ENCODE data around the gene CARD9.

The CARD9 gene

DNA sequence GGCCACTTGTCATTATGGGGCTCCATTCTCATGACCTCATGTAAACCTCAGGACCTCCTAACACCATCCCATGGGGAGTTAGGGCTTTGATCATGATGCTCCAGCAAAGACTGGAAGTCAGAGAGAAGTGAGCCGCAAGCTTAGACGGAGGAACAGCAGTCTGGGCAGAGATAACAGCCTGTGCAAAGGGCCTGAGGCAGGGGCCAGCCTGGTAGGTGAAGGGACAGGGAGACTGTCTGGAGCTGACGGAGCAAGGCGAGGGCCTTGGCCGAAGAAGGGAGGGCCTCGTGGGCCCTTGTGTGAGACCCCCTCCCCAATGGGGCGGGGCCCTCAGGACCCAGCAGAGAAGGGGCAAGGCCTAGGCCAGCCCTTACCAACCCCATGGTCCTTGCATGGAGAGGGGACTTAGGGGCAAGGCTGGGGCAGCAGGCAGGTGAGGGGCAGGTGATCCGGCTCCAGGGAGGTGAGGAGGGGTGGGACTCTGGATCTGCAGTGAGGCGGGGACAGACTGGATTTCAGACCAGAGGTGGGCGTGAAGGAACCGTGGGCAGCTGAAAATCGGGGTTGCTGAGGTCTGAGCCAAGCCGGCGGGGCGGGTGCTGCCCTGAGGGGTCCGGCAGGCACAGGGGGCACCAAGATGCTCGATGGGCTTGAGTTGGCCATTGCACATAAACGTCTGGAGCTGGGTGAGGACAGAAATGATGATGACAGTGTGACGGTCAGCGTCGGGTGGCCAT, 28.8 kb downstream of the CARD9 start:
- no peak for DNase-seq

DNA sequence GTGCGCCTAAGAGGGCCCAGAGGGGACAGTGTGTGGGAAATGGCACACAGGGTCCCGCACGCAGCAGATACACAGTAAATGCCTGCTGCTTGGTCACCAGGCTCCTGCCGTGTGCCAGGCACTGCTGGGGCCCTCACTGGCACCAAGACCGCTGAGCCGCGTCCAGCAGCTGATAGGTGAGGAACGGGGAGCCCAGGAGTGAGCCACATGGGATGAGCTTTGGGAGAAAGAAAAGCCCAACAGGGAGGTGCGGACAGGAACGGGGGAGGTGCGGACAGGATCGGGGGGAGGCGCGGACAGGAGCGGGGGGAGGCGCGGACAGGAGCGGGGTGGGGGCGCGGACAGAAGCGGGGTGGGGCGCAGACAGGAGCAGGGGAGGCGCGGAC, 29.6 kb downstream of the CARD9 start:
- no peak for DNase-seq

DNA sequence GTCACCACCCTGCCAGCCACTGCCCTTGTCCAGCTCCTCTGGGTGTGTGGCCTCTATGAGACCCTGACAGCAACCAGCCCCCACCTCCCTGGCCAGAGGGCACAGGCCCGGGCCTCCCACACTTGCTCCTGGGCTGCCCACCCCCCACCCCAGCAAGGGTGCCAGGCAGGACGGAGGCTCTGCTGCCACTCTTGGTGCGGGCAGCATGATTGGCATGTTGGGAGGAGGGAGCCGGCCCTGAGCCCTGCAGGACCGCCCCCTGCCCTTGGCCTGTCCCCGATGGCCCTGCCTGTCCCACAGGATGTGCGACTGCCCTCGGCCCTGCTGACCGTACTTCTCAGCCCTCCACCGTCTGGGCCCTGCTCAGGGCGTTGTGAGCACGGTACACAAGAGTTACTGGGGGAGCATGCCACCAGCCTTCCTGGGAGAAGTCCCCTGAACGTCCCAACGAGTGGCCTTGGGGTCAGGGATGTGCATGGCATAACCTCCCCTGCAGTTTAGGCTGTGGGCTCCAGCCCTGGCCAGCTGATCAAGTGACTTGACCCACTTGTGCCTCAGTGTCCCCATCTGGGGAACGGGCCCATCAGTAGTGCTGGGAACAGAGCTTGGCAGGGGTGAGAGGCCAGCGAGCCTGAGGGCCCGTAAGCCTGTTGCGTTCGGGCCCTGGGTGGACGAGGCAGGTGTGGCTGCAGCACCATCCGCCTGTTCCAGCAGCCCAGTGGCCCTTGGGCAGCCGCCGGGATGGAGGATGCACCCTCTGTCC, 30.2 kb downstream of the CARD9 start:
- DNase-seq = no peak

GRCh38 chr9:136342181-136343120, 31.0 kb downstream of the CARD9 start:
- DNase-seq = no peak

GRCh38 chr9:136341769-136342168, 31.7 kb downstream of the CARD9 start:
- DNase-seq = no peak

- DNase-seq = no peak
Measured at GRCh38 chr9:136341042-136341655, 32.3 kb downstream of the CARD9 start.

- DNase-seq = no peak
Measured at GRCh38 chr9:136340356-136341041, 33.0 kb downstream of the CARD9 start.

- DNase-seq = no peak
Measured at GRCh38 chr9:136339958-136340310, 33.5 kb downstream of the CARD9 start.

DNA sequence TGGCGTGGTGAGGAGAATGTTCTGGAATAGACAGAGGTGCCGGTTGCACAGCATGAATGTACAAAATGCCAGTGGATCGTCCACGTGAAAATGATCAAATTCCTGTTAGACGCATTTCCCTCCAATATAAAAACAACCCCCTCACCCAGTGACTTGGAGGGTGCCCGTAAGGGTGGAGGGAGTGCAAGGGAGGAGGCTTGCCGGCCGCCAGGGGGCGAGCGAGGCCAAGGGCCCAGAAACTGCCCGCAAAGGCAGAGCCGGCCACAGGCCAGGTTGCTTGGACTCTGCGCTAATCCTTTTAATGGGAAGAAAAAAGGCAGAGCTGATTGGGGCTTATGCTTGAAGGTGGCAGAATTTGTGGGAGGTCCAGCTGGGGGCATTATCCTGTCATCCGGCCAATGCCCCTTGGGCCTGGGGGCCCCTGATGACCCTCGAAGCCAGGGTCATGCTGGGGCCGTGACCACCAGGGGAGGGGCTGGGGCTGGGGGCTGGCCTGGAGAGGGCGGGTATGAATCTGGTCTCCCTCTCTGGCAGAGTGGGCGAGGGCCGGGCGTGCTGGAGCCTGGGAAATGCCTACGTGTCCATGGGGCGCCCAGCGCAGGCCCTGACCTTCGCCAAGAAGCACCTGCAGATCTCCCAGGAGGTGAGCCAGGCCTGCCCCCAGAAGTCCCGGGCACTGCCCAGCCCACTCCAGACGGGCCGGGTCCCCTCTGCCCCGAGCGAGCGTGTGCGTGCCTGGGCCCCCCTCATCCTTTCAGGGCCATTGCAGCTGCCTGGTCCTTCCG, 34.1 kb downstream of the CARD9 start:
- DNase-seq = peak; percentile 25

DNA sequence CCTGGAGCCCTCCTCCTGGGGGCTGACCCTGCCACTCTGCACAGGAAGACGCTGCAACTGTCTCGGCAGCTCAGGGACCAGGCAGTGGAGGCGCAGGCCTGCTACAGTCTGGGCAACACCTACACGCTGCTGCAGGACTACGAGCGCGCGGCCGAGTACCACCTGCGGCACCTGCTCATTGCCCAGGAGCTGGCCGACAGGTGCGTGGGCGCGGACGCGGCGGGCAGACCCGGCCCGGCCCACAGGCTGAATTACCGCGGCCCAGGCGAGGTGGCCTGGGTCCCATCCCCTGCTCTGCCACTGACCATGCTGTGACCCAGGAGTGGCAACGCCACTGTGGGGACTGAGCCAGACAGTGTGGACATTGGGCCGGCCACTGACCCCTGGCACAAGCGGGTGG, 35.0 kb downstream of the CARD9 start:
- DNase-seq = no peak

DNA sequence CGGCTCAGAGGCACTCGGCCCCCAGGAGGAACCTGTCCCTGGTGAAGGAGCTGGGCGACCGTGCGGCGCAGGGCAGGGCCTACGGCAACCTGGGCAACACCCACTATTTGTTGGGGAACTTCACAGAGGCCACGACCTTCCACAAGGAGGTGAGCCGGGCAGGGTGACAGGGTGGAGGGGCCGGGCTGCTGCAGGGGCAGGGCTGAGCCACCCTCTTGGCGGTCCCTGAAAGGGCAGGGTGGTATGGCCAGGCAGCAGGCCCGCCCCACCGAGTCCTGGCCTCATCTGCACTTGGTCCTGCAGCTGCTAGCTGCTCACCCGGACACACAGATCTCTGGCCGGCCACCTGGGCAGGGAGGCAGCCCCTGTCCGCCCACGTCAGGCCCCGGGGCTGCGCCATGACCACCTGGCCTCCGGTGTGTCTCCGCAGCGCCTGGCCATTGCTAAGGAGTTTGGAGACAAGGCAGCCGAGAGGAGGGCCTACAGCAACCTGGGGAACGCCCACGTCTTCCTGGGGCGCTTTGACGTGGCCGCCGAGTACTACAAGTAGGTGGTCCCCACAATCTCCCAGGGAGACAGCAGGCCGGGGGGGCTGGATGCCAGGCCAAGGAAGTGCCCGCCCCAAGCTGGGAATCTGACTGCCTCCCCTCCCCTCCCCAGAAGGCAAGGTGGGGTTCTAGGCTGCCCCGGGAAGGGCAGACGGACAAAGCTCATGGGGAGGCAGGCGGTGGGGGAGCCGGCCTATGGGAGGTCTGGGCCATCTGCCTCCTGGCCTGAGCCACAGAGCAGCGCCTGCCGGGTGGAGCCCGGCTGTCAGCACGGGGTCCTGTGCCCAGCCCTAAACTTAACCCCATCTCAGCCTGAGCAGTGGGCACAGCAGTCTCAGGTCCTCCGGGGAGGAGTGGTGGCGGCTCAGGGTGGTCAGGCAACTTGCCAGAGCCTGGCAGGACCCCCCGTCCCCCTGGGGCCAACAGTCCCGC, 35.8 kb downstream of the CARD9 start:
- no peak for DNase-seq

DNA sequence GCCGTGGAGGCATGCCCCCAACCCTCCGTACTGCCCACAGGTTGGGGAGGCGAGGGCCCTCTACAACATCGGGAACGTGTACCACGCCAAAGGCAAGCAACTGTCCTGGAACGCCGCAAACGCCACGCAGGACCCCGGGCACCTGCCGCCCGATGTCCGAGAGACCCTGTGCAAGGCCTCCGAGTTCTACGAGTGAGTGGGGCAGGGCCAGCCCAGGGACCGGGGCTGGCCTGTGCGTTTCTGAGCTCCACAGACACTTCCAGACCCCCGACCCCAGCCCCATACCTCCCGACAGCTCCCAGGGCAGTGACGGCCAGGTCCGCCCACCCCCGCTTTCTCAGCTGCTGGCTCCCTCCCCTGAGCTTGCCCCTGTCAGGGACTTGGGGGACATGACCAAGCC, 36.6 kb downstream of the CARD9 start:
- DNase-seq = no peak

DNA sequence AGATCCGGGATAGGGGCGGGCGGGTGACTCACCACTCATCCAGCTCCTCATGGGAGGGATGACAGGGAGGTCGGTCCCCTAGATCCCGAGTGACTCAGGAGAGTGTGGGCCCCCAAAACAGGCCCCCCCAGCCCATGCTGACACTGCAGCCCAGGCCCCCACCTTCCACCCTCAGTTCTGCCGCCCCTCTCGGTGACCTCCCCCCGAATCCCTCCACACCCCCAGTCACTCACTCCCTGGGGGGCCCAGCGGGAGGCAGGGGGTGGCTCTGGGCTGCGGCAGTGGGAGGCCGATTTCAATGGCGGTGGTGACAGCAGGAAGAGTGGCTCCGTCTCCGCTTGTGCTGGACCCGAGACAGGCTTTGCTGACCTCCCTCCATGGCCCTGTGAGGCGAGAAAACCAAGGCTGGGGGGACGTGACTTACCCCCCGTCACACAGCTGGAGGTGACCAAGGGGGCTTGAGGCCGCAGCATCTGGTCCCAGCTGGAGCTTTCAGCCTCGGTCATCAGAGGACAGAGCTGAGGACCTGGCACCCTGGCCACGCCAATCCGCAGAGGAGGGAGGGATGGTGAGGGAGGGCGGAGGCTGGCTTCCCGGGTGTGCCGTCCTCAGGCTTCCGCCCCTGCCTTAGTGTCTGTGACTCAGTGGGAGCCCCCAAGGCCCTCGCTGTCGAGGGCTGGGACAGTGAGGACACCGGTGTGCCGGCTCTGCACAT, 37.2 kb downstream of the CARD9 start:
- no peak for DNase-seq

- no peak for DNase-seq
Measured at GRCh38 chr9:136335296-136336155, 37.9 kb downstream of the CARD9 start.

DNA sequence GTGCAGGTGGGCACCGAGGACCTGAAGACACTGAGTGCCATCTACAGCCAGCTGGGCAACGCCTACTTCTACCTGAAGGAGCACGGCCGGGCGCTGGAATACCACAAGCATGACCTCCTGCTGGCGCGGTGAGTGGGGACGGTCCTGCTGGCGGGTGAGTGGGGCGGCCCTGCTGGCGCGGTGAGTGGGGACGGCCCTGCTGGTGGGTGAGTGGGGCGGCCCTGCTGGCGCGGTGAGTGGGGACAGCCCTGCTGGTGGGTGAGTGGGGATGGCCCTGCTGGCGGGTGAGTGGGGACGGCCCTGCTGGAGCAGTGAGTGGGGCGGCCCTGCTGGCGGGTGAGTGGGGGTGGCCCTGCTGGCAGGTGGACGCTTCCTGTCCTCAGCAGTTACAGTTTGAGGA, 38.9 kb downstream of the CARD9 start:
- DNase-seq = no peak

- no peak for DNase-seq
Measured at GRCh38 chr9:136333486-136333885, 40.0 kb downstream of the CARD9 start.

- DNase-seq = no peak
Measured at GRCh38 chr9:136333045-136333444, 40.4 kb downstream of the CARD9 start.

- no peak for DNase-seq
Measured at GRCh38 chr9:136332482-136332983, 40.9 kb downstream of the CARD9 start.
